ENCODE data around the gene CST2.
"Not testable (repeated sequence)": the region's sequence is repeated elsewhere in the genome, so short reads cannot be mapped to it uniquely, and the experiment has no call there.

The CST2 gene

DNA sequence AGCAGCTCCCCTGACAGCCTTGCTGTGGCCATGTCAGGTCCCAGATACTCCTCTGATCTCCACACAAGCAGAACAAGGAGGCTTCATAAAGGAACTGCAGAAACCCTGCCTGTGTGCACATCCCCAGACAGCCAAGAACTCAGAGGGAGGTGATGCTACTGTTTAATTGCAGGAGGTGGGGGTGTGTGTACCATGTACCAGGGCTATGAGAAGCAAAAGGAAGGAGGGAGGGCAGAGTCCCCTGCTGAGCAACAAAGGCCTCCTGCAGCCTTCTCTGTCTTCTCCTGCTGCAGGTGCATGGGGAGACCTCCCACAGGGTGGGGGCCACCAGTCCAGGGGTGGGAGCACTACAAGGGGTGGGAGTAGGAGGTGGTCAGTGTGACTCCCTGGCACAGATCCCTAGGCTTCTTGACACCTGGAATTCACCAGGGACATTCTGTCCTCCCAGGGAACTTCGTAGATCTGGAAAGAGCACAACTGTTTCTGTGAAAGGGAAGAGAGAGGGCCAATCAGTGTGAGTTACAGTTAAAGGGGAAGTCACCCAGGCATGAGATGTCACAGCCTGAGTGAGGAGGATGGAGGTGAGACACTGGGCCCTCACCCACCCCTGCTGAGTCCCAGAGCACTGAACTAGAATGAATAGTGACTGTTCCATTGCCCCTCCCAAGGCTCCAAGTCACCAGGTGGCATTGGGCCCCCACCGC is 2.8 kb downstream of the CST2 start:
- Histone ChIP-seq H3K27ac (ENCODE audit: low read depth, low read length, poor library complexity, severe bottlenecking) (no peak overlapping the region), H3K79me2 (ENCODE audit: insufficient read depth, low read length) (no peaks in the 10 kb centered on the region), H3K9me3 (ENCODE audit: low read length) (no peaks in the 10 kb centered on the region), H3K27me3 (ENCODE audit: insufficient read depth, low read length) (no peaks in the 10 kb centered on the region), H3K9ac (ENCODE audit: low read length) (no peak overlapping the region), H3K4me1 (ENCODE audit: insufficient read depth, low read length, severe bottlenecking) (no peaks in the 10 kb centered on the region), H3K9me2 (ENCODE audit: low read depth, low read length) (no peaks in the 10 kb centered on the region), H3F3A (ENCODE audit: insufficient read depth, low read length) (no peaks in the 10 kb centered on the region), H4K20me1 (ENCODE audit: insufficient read depth, low read length) (no peaks in the 10 kb centered on the region), H2AFZ (ENCODE audit: low read length) (no peak overlapping the region), H3K36me3 (ENCODE audit: insufficient read depth, low read length) (no peaks in the 10 kb centered on the region), H3K4me2 (ENCODE audit: low read length) (no peak overlapping the region), H3K4me3 (ENCODE audit: low read depth, low read length, poor library complexity, severe bottlenecking) (no peak overlapping the region)
- TF ChIP-seq EZH2 (IDR thresholded peaks at IDR 0.05; ENCODE audit: borderline replicate concordance, low read length) (no peak), CTCF (IDR thresholded peaks at IDR 0.05; ENCODE audit: low read length) (no peak)

DNA sequence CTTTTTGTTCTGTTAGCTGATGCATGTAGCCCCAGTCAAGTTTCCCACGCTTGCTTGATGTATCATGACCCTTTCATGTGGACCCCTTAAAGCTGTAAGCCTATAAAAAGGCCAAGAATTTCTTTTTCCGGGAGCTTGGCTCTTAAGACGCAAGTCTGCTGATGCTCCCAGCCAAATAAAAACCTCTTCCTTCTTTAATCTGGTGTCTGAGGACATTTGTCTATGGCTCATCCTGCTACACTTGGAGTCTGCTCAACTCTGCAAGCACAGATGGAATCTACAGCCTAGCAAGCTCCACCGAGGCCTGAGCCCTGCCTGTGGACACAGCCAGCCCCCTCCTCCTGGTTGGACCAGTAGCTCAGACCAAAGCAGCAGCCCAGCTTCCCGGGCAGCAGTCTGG is 3.4 kb downstream of the CST2 start:
- Histone ChIP-seq H2AFZ (ENCODE audit: low read length) (no peak overlapping the region), H3K27me3 (ENCODE audit: insufficient read depth, low read length) (no peaks in the 10 kb centered on the region), H3K9me2 (ENCODE audit: low read depth, low read length) (no peaks in the 10 kb centered on the region), H3K9me3 (ENCODE audit: low read length) (no peaks in the 10 kb centered on the region), H3K4me2 (ENCODE audit: low read length) (no peak overlapping the region), H4K20me1 (ENCODE audit: insufficient read depth, low read length) (no peaks in the 10 kb centered on the region), H3K9ac (ENCODE audit: low read length) (no peak overlapping the region), H3K4me1 (ENCODE audit: insufficient read depth, low read length, severe bottlenecking) (no peaks in the 10 kb centered on the region), H3K79me2 (ENCODE audit: insufficient read depth, low read length) (no peaks in the 10 kb centered on the region), H3K27ac (ENCODE audit: low read depth, low read length, poor library complexity, severe bottlenecking) (no peak overlapping the region), H3K36me3 (ENCODE audit: insufficient read depth, low read length) (no peaks in the 10 kb centered on the region), H3K4me3 (ENCODE audit: low read depth, low read length, poor library complexity, severe bottlenecking) (no peak overlapping the region), H3F3A (ENCODE audit: insufficient read depth, low read length) (no peaks in the 10 kb centered on the region)
- no peak for TF ChIP-seq EZH2 (IDR thresholded peaks at IDR 0.05; ENCODE audit: borderline replicate concordance, low read length)
- TF ChIP-seq CTCF (IDR thresholded peaks at IDR 0.05; ENCODE audit: low read length): no peak

- TF ChIP-seq EZH2 (IDR thresholded peaks at IDR 0.05; ENCODE audit: borderline replicate concordance, low read length) (no peak), CTCF (IDR thresholded peaks at IDR 0.05; ENCODE audit: low read length) (no peak)
- no peak overlapping the region for H3K4me3 ChIP-seq (ENCODE audit: low read depth, low read length, poor library complexity, severe bottlenecking)
- no peak overlapping the region for H3K27ac ChIP-seq (ENCODE audit: low read depth, low read length, poor library complexity, severe bottlenecking)
- H3K36me3 ChIP-seq (ENCODE audit: insufficient read depth, low read length): no peaks in the 10 kb centered on the region
- H3K79me2 ChIP-seq (ENCODE audit: insufficient read depth, low read length): no peaks in the 10 kb centered on the region
- no peak overlapping the region for H2AFZ ChIP-seq (ENCODE audit: low read length)
- no peaks in the 10 kb centered on the region for H3K9me2 ChIP-seq (ENCODE audit: low read depth, low read length)
- H4K20me1 ChIP-seq (ENCODE audit: insufficient read depth, low read length): no peaks in the 10 kb centered on the region
- H3K9me3 ChIP-seq (ENCODE audit: low read length): no peaks in the 10 kb centered on the region
- H3F3A ChIP-seq (ENCODE audit: insufficient read depth, low read length): no peaks in the 10 kb centered on the region
- H3K27me3 ChIP-seq (ENCODE audit: insufficient read depth, low read length): no peaks in the 10 kb centered on the region
- H3K4me1 ChIP-seq (ENCODE audit: insufficient read depth, low read length, severe bottlenecking): no peaks in the 10 kb centered on the region
- no peak overlapping the region for H3K9ac ChIP-seq (ENCODE audit: low read length)
- no peak overlapping the region for H3K4me2 ChIP-seq (ENCODE audit: low read length)
These were observed 6.0 kb downstream of the CST2 start for GRCh38 chr20:23820493-23820892.

DNA sequence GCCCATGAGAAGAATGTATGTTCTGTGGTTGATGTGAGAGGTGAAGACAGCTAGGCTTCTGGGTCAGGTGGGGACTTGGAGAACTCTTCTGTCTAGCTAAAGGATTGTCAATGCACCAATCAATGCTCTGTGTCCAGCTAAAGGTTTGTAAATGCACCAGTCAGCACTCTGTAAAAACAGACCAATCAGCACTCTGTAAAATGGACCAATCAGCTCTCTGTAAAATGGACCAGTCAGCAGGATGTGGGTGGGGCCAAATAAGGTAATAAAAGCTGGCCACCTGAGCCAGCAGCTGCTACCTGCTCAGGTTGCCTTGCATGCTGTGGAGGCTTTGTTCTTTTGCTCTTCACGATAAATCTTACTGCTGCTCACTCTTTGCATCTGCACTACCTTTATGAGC is 15.0 kb downstream of the CST2 start:
- not testable (repeated sequence) for H3K9me3 ChIP-seq (ENCODE audit: low read length); H3K27me3 ChIP-seq (ENCODE audit: insufficient read depth, low read length); H3F3A ChIP-seq (ENCODE audit: insufficient read depth, low read length); H3K9me2 ChIP-seq (ENCODE audit: low read depth, low read length); H3K4me1 ChIP-seq (ENCODE audit: insufficient read depth, low read length, severe bottlenecking); H3K4me2 ChIP-seq (ENCODE audit: low read length); H3K9ac ChIP-seq (ENCODE audit: low read length); H3K36me3 ChIP-seq (ENCODE audit: insufficient read depth, low read length); H3K4me3 ChIP-seq (ENCODE audit: low read depth, low read length, poor library complexity, severe bottlenecking); H4K20me1 ChIP-seq (ENCODE audit: insufficient read depth, low read length); H3K79me2 ChIP-seq (ENCODE audit: insufficient read depth, low read length); H3K27ac ChIP-seq (ENCODE audit: low read depth, low read length, poor library complexity, severe bottlenecking); H2AFZ ChIP-seq (ENCODE audit: low read length)

DNA sequence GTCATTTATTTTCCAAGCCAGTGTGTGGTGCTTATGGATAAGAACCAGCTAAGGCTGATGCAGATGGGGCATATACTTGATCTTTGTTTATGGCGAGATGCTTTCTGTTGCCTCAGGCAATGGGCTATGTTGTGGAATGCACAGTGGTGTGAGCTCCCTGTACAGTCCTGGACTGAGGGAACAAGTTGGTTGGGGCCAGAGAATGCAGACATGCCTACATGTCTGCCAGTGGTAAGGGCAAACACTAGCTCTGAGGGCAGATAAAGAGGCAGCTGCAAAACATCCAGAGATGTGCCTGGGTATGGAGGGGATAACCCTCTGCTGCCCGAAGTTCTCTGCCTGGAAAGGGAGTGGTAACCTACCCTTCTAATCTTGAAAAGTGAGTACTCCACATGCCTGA is 16.2 kb downstream of the CST2 start:
- H3K4me2 ChIP-seq (ENCODE audit: low read length); H3K9ac ChIP-seq (ENCODE audit: low read length): not testable (repeated sequence)

More for the DNA sequence above, 16.2 kb downstream of the CST2 start:
- H3K9me3 ChIP-seq (ENCODE audit: low read length); H4K20me1 ChIP-seq (ENCODE audit: insufficient read depth, low read length); H3K4me1 ChIP-seq (ENCODE audit: insufficient read depth, low read length, severe bottlenecking); H2AFZ ChIP-seq (ENCODE audit: low read length); H3K27me3 ChIP-seq (ENCODE audit: insufficient read depth, low read length); H3K36me3 ChIP-seq (ENCODE audit: insufficient read depth, low read length); H3K79me2 ChIP-seq (ENCODE audit: insufficient read depth, low read length); H3K27ac ChIP-seq (ENCODE audit: low read depth, low read length, poor library complexity, severe bottlenecking); H3F3A ChIP-seq (ENCODE audit: insufficient read depth, low read length); H3K9me2 ChIP-seq (ENCODE audit: low read depth, low read length); H3K4me3 ChIP-seq (ENCODE audit: low read depth, low read length, poor library complexity, severe bottlenecking): not testable (repeated sequence)
